ENCODE results near the gene COG4.

Gene COG4

DNA sequence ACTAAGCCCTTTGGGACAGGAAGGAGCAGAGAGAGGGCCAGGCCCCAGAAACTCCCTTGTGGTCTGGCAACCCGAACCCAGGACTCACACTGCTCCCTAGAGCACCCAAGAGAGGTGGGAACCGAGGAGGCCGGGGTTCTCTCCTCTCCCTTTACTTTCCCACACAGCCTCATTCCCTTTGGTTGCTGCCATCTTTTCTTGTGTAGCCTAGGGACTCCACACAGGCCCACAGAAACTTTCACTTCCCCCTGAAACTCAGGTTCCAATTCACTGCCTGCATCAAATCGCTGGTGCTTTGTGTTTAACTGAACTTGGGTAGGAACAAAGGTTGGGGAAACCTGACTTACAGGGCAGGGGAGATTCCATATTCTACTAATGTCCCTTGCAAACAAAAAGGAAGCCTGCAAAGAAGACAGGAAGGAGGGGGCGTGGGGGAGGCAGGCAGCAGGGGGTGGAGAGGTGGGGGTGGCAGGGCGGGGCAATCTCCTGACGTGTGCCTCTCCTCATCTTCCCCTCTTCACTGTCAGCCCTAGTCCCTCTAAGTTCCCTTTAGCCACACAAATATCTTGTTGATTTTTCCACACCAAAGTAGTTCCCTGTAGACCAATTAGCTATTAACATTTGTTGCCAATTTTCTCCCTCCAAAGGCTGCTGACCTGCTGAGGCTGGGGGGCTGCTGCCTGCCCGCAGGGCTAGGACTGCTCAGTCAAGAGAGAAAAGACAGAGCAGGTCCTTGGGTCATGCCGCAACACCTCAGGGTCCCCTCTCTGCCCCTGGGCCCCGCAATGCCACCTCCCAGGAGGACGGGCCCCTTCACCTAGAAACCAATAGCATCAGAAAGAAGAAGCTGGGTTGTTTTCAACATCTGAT lies 92.5 kb downstream of the COG4 start:
- peak; percentile 19 for DNase-seq

All from fibroblast of upper back skin (primary cell).